ENCODE measurements around the gene SSH3.

The SSH3 gene

GRCh38 chr11:67268081-67268961 is 35.0 kb upstream of the SSH3 start:
- DNase-seq (ENCODE audit: low read depth in 4 of 4, low spot score in 1 of 4) = peak in 1 of 4 experiments; percentile 69

GRCh38 chr11:67268962-67269268 is 34.4 kb upstream of the SSH3 start:
- no peak for DNase-seq (ENCODE audit: low read depth in 4 of 4, low spot score in 1 of 4)

DNA sequence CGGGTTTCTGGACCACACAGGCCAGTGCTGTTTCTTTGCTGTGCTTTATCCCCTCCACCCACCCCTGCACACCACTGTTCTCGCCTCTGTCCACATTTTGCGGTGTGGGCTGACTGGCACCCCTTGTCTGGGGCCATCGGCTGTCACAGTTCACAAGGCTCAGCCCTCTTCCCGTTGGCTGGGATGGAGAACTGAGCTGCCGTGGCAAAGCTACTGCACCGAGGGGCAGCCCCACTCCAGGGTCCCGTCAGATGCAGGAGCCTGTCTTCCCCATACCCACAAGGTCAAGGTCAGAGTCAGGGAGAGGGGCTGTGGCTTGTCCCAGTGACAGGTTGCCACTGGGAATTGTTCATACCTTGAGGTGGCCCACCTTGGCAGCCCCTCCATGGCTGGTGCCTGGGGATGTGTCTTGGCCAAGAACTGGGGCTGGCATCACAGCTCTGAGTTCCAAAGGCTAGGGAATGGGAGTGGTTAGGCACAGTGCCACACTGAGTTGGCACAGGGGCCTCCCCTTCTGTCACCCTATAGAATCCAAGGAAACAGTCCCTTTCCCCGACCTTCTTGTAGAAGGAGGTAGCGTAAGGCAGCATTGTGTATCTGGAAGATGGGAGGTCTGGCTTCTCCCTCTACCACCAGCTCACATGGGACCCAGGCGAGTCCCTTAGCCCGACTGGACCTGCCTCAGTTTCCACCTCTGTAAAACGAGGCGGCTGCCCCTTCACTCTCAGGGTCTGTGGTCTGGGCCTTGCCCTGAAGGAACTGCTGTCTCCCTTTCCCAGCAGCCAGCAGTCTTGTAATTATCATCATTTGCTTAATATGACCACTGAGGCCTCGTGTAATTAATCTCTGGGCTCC is 33.7 kb upstream of the SSH3 start:
- DNase-seq (ENCODE audit: low read depth in 4 of 4, low spot score in 1 of 4) = no peak

GRCh38 chr11:67270256-67271204 is 32.8 kb upstream of the SSH3 start:
- DNase-seq (ENCODE audit: low read depth in 4 of 4, low spot score in 1 of 4) = no peak

GRCh38 chr11:67271205-67271540 is 32.2 kb upstream of the SSH3 start:
- DNase-seq (ENCODE audit: low read depth in 4 of 4, low spot score in 1 of 4) = no peak

- no peak for DNase-seq (ENCODE audit: low read depth in 4 of 4, low spot score in 1 of 4)
Measured at GRCh38 chr11:67271541-67272284, 31.6 kb upstream of the SSH3 start.

GRCh38 chr11:67272327-67273259 is 30.7 kb upstream of the SSH3 start:
- DNase-seq (ENCODE audit: low read depth in 4 of 4, low spot score in 1 of 4) = no peak

DNA sequence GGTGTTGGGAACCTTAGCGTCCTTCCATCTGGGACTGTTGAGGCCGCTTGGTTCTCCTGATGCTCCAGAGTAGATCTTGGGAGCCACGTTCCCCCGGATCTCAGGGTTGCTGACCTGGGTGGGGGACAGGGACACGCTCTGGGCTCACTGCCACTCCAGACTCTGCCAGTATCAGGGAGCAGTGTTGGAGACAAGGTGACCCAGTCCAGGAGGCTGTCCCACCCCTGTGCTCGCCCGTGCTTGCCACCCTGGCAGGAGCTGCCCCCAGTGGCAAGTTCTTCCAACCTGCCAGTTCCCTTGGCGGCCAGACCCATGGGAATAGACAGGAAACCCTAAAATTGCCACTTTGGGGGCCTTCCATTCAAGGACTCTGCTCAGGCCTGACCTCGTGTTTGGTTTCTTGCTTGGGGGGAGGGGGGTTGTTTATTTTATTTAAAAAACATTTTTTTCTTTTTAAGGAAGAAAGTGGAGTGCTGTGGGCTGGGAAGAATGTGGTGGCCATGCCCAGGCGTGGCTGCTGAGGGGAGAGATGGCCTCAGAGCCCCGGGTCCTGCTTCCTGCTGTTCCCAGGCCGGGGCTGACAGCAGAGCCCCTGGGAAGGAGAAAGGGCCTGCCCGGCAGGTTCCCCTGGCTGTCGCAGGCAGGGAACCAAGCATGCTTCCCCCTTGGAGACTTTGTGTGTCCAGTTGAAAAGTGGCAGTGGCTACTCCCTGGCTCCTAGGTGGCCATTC is 29.9 kb upstream of the SSH3 start:
- no peak for DNase-seq (ENCODE audit: low read depth in 4 of 4, low spot score in 1 of 4)

DNA sequence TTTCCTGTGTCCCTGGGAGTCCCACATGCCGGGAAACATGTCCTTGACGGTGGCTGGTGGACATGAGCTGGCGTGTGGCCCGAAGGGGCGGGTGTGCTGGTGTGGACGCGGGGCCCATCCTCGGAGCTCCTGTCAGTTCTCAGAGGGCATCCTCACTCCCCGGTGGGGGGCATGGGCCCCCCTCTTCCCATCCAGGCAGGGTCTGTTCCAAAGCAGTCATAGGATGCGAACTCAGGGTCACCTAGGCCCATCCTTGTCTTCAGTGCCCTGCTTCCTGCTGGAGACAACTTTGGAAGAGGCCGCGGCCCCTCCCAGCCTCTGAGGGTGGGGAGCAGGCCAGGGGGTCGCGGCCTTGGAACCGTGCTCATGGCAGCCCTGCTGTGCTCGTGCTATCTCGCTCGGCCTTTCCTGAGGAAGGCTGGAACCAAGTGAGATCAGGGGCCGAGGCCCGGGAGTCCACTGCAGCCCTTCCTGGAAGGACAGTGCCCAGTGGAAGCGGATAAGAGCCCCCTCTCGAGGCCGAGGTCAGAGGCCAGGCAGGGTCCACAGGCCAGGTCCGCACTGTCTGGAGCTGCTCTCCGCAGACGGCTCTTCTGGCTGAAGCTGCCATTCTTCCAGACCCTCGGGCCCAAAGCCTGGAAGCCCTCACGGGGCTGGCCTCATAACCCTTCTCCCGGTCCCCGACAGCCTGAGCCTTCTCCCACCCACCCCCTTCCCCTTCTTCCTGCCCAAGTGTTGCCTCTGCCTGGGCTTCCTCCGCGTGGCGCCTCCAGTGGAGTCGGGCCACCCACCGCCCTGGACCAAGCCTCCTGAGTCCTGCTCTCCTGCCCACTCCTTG is 28.3 kb upstream of the SSH3 start:
- DNase-seq (ENCODE audit: low read depth in 4 of 4, low spot score in 1 of 4) = no peak

GRCh38 chr11:67275606-67276409 is 27.5 kb upstream of the SSH3 start:
- DNase-seq (ENCODE audit: low read depth in 4 of 4, low spot score in 1 of 4) = no peak

- no peak for DNase-seq (ENCODE audit: low read depth in 4 of 4, low spot score in 1 of 4)
Measured at GRCh38 chr11:67276781-67277230, 26.5 kb upstream of the SSH3 start.

GRCh38 chr11:67277231-67277961 is 25.9 kb upstream of the SSH3 start:
- DNase-seq (ENCODE audit: low read depth in 4 of 4, low spot score in 1 of 4) = peak; percentile 62 to 89 (median 77)

DNA sequence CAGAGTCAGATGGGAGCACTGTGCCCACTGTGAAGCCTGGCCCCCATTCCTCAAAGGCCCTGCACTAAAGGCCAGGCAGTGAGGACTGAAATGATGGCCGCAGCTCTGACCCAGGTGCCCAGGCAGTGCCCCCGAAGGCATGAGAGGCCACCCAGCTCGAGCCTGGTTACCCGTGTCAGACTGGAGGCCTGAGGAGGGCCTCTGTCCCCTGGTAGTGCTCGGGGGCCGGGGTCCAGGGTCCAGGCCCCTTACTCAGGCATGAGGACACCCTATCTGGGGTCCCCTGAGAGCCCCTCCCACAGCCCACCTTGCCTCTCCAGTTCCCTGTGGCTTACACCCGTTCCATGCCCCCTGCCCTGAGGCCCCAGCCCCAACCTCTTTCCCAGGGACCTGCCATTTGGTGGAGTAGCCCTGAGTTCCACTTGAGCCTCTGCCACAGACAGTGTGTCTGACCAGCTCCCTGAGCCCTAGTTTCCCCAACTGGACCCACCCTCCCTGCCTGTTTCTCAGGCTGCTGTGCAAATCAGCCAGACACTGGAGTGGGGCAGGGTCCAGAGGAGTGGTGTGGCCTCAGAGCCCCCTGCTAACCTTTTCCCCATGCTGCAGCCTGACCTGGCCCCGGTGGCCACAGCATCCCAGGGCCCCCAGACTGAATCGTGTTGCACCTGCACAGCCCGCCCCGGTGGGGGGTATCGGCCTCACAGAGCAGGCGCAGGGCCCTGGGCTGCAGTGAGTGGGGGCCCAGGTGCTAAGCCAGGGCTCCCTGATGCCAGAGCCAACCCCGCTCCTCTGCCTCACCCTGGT is 25.0 kb upstream of the SSH3 start:
- DNase-seq (ENCODE audit: low read depth in 4 of 4, low spot score in 1 of 4) = no peak

DNA sequence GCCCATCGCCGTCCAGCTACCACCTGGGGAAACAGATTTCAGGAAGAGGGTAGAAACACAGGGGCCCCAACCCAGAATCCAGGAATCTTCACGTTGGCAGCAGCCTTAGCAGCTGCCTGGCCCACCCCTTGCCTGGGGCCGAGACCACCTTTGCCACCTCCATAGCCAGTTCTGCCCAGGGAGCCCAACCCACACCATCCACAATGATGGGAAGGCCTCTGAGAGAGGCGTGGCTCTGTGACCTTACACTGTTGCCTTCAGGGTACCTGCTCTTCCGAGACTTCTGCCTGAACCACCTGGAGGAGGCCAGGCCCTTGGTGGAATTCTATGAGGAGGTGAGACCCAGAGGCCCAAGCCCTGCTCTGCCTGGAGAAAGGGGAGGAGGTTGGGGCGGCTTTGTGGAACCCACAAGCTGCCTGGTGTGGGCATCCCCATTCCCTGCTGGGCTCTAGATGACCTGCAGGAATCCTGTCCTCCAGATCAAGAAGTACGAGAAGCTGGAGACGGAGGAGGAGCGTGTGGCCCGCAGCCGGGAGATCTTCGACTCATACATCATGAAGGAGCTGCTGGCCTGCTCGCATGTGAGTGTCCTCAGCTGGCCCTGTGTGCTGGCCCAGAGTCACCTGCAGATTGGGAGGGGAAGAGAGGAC is 24.3 kb upstream of the SSH3 start:
- DNase-seq (ENCODE audit: low read depth in 4 of 4, low spot score in 1 of 4) = no peak

All from stimulated activated CD4-positive, alpha-beta T cell treated with anti-CD3 and anti-CD28 coated beads, Interleukin-1b, Interleukin-23, amount 100 ng/mL, for 24 hours (primary cell).